Esophagus muscularis mucosa (tissue), 4 donors: ENCODE measurements around the gene BOLA1. TPM values are rescaled to one million over a fixed set of nuclear protein-coding genes. Genes with fewer than 3 reads are reported as not detected.
A peak's percentile ranks its signal among the peaks of the same experiment; 100 is the strongest.

Source experiments
- DNase-seq: peaks from one replicate; pipeline ENCODE4 v3.0.0-alpha.2; 2017; ENCODE audit errors: extremely low spot score
- H3K27ac ChIP-seq, 4 donors: fragments of 200-600 bp; sonication (generic); replicated peaks in 1 of 4; 1 replicate in 3 of 4; 2 replicates in 1 of 4; pipeline ENCODE4 v1.5.1; 2016 to 2019; ENCODE audit warnings: mild to moderate bottlenecking in 1 of 4
- H3K27me3 ChIP-seq, 4 donors: fragments of 200-600 bp; sonication (generic); one replicate each; pipeline versions ENCODE4 v1.5.1 to v1.6.0; 2016 to 2019
- H3K36me3 ChIP-seq, 4 donors: fragments of 200-600 bp; sonication (generic); one replicate each; pipeline ENCODE4 v1.5.1; 2016 to 2019
- H3K4me1 ChIP-seq, 4 donors: fragments of 200-600 bp; sonication (generic); one replicate each; pipeline ENCODE4 v1.5.1; 2016 to 2019
- H3K4me3 ChIP-seq, 4 donors: fragments of 200-600 bp; sonication (generic); 1 replicate in 2 of 4; 2 replicates in 2 of 4; pipeline ENCODE4 v1.5.1; 2016 to 2019; ENCODE audit warnings: mild to moderate bottlenecking in 4 of 4, moderate library complexity in 1 of 4
- H3K9me3 ChIP-seq, 4 donors: fragments of 200-600 bp; sonication (generic); 1 replicate in 3 of 4; 2 replicates in 1 of 4; pipeline ENCODE4 v1.5.1; 2016 to 2019
- CTCF ChIP-seq, 3 experiments: fragments of 200-600 bp in 2 of 3; fragments of 450-650 bp in 1 of 3; sonication (generic) in 2 of 3; IDR thresholded peaks; one replicate each; pipeline ENCODE4 v1.5.1; 2017 to 2019; ENCODE audit warnings: antibody characterized with exemption in 3 of 3, mild to moderate bottlenecking in 2 of 3, moderate library complexity in 1 of 3
- EP300 ChIP-seq: sonication (generic); formaldehyde crosslinking; IDR thresholded peaks from one replicate; pipeline ENCODE4 v1.6.1; 2017; ENCODE audit warnings: antibody characterized with exemption
- POLR2A ChIP-seq: fragments of 450-650 bp; IDR thresholded peaks from one replicate; pipeline ENCODE4 v1.6.1; 2017; ENCODE audit warnings: antibody characterized with exemption, moderate library complexity, mild to moderate bottlenecking, low read depth
- POLR2AphosphoS5 ChIP-seq, 2 donors: sonication (generic); formaldehyde crosslinking; IDR thresholded peaks; one replicate each; pipeline ENCODE4 v1.6.1; 2017; ENCODE audit warnings: antibody characterized with exemption in 2 of 2
- WGBS: methylation state at CpG from one replicate; pipeline ENCODE4 v1.1.5; 2018; 5-methylcytosine and 5-hydroxymethylcytosine counted together
- intact Hi-C: fragments of 100-400 bp; cut with DNase I; formaldehyde crosslinking; loops from one replicate; pipeline ENCODE4 v1.15.1; 2023
- total RNA-seq, 4 donors: library from RNA; depleted of rRNA; stranded (reverse); fragments of >200 nt; gene quantifications; one replicate each; pipeline versions ENCODE4 v1.1.0 to v1.2.1, GENCODE V29; 2016

BOLA1 gene
- total RNA-seq, 4 donors from 2014 or later: 31.1 to 45.8 (median 41.6) TPM

- Histone ChIP-seq H3K36me3 (peaks cover 10 to 65% (median 39%) of the 10 kb centered on the region in 4 donors), H3K4me1 (peaks cover 27 to 35% (median 32%) of the 10 kb centered on the region in 4 donors), H3K9me3 (no peaks in the 10 kb centered on the region), H3K27me3 (no peaks in the 10 kb centered on the region), H3K4me3 (no peak overlapping the region), H3K27ac (peak overlapping the region; percentile 88 to 96 (median 92))
- DNase-seq: no peak
- intact Hi-C loops: no loop called here
- no peak for TF ChIP-seq POLR2A
- no peak for TF ChIP-seq POLR2AphosphoS5 (IDR thresholded peaks at IDR 0.05)
- no peak for TF ChIP-seq EP300
- TF ChIP-seq CTCF (IDR thresholded peaks at IDR 0.05): no peak
- WGBS: 88% methylated on average over 2 of the region's 2 CpGs
Measured at GRCh38 chr1:149929856-149930255, 30.5 kb downstream of the BOLA1 start.

- Histone ChIP-seq H3K27me3 (no peaks in the 10 kb centered on the region), H3K36me3 (peaks cover 0 to 51% (median 25%) of the 10 kb centered on the region in 4 donors), H3K4me3 (no peak overlapping the region), H3K27ac (no peak overlapping the region), H3K9me3 (no peaks in the 10 kb centered on the region), H3K4me1 (peaks cover 15 to 35% (median 30%) of the 10 kb centered on the region in 4 donors)
- TF ChIP-seq POLR2A: no peak
- intact Hi-C loops: no loop called here
- 81% methylated on average over 13 of the region's 13 CpGs for WGBS
- no peak for DNase-seq
Measured at GRCh38 chr1:149931212-149931790, 31.9 kb downstream of the BOLA1 start.

- peaks cover 0 to 47% (median 20%) of the 10 kb centered on the region in 4 donors for H3K36me3 ChIP-seq
- intact Hi-C loops: no loop called here
- no peak overlapping the region for H3K27ac ChIP-seq
- no peaks in the 10 kb centered on the region for H3K27me3 ChIP-seq
- peaks cover 12 to 37% (median 32%) of the 10 kb centered on the region in 4 donors for H3K4me1 ChIP-seq
- DNase-seq: no peak
- H3K4me3 ChIP-seq: no peak overlapping the region
- no peaks in the 10 kb centered on the region for H3K9me3 ChIP-seq
- WGBS: 93% methylated on average over 8 of the region's 8 CpGs
- TF ChIP-seq POLR2A (no peak), POLR2AphosphoS5 (IDR thresholded peaks at IDR 0.05) (no peak), CTCF (IDR thresholded peaks at IDR 0.05) (no peak), EP300 (no peak)
Measured at GRCh38 chr1:149932474-149932873, 33.1 kb downstream of the BOLA1 start.

GRCh38 chr1:149933208-149933607 lies 33.8 kb downstream of the BOLA1 start:
- H3K9me3 ChIP-seq: no peaks in the 10 kb centered on the region
- WGBS: 93% methylated on average over 4 of the region's 4 CpGs
- peaks cover 0 to 47% (median 20%) of the 10 kb centered on the region in 4 donors for H3K36me3 ChIP-seq
- TF ChIP-seq POLR2A (no peak), CTCF (IDR thresholded peaks at IDR 0.05) (no peak), POLR2AphosphoS5 (IDR thresholded peaks at IDR 0.05) (no peak), EP300 (no peak)
- no peaks in the 10 kb centered on the region for H3K27me3 ChIP-seq
- H3K4me1 ChIP-seq: peaks cover 18 to 42% (median 38%) of the 10 kb centered on the region in 4 donors
- H3K27ac ChIP-seq: peak overlapping the region in 1 of 4 donors; percentile 5
- no peak overlapping the region for H3K4me3 ChIP-seq
- no peak for DNase-seq
- intact Hi-C loops: no loop called here

- peaks cover 0 to 44% (median 20%) of the 10 kb centered on the region in 4 donors for H3K36me3 ChIP-seq
- TF ChIP-seq CTCF (IDR thresholded peaks at IDR 0.05): no peak
- TF ChIP-seq POLR2AphosphoS5 (IDR thresholded peaks at IDR 0.05): no peak
- no peak for TF ChIP-seq EP300
- TF ChIP-seq POLR2A: no peak
- H3K9me3 ChIP-seq: no peaks in the 10 kb centered on the region
- no peak for DNase-seq
- no peaks in the 10 kb centered on the region for H3K27me3 ChIP-seq
- intact Hi-C loops: no loop called here
- 76% methylated on average over 2 of the region's 2 CpGs for WGBS
- peak overlapping the region in 1 of 4 donors; percentile 0 for H3K27ac ChIP-seq
- peaks cover 19 to 47% (median 43%) of the 10 kb centered on the region in 4 donors for H3K4me1 ChIP-seq
- no peak overlapping the region for H3K4me3 ChIP-seq
Measured at GRCh38 chr1:149934356-149934755, 35.0 kb downstream of the BOLA1 start.
